Glutamatergic neuron (in vitro differentiated cells): ENCODE data around the gene TLR5. TPM values are rescaled to one million over a fixed set of nuclear protein-coding genes. Genes with fewer than 3 reads are reported as not detected.

ENCODE experiments used
- DNase-seq: peaks from one replicate; pipeline ENCODE4 v3.0.0; 2022
- H3K27ac Mint-ChIP-seq: one replicate; pipeline ENCODE4 v1.8.0; 2020; ENCODE audit warnings: mild to moderate bottlenecking, mixed read lengths, inconsistent platforms; ENCODE audit not compliant: unreplicated experiment
- H3K27me3 Mint-ChIP-seq: one replicate; pipeline ENCODE4 v1.8.0; 2020; ENCODE audit warnings: mild to moderate bottlenecking, moderate library complexity, mixed read lengths, inconsistent platforms; ENCODE audit not compliant: unreplicated experiment
- H3K36me3 Mint-ChIP-seq: one replicate; pipeline ENCODE4 v1.8.0; 2020; ENCODE audit warnings: mild to moderate bottlenecking, mixed read lengths, inconsistent platforms; ENCODE audit not compliant: unreplicated experiment
- H3K4me1 Mint-ChIP-seq: one replicate; pipeline ENCODE4 v1.8.0; 2020; ENCODE audit warnings: mild to moderate bottlenecking, low read depth, mixed read lengths, inconsistent platforms; ENCODE audit not compliant: unreplicated experiment
- H3K4me3 Mint-ChIP-seq: one replicate; pipeline ENCODE4 v1.8.0; 2020; ENCODE audit warnings: mild to moderate bottlenecking, mixed read lengths, inconsistent platforms; ENCODE audit not compliant: unreplicated experiment
- H3K9me3 Mint-ChIP-seq: one replicate; pipeline ENCODE4 v1.8.0; 2020; ENCODE audit warnings: mild to moderate bottlenecking, moderate library complexity, mixed read lengths, inconsistent platforms; ENCODE audit not compliant: unreplicated experiment
- CTCF ChIP-seq: fragments of 200-600 bp; sonication (generic); IDR thresholded peaks from one replicate; pipeline ENCODE4 v1.5.0; 2021; ENCODE audit not compliant: partially characterized antibody, unreplicated experiment
- total RNA-seq: library from RNA; stranded (reverse); fragmentation: NEBNext Ultra II Directional; extraction: Animal tissue kit (Norgen Biotek cat#: 25700); gene quantifications from one replicate; pipeline ENCODE4 v1.2.1, GENCODE V29; 2021; ENCODE audit not compliant: unreplicated experiment

The TLR5 gene
- total RNA-seq, 1 donor from 2014 or later: not detected

- H3K27ac Mint-ChIP-seq: no peak overlapping the region
- no peaks in the 10 kb centered on the region for H3K4me1 Mint-ChIP-seq
- H3K27me3 Mint-ChIP-seq: peaks cover 2% of the 10 kb centered on the region
- H3K9me3 Mint-ChIP-seq: peaks cover 1% of the 10 kb centered on the region
- DNase-seq: no peak
- no peak overlapping the region for H3K4me3 Mint-ChIP-seq
- H3K36me3 Mint-ChIP-seq: no peaks in the 10 kb centered on the region
- TF ChIP-seq CTCF: no peak
Observed at GRCh38 chr1:223066415-223066814, 76.6 kb downstream of the TLR5 start.

DNA sequence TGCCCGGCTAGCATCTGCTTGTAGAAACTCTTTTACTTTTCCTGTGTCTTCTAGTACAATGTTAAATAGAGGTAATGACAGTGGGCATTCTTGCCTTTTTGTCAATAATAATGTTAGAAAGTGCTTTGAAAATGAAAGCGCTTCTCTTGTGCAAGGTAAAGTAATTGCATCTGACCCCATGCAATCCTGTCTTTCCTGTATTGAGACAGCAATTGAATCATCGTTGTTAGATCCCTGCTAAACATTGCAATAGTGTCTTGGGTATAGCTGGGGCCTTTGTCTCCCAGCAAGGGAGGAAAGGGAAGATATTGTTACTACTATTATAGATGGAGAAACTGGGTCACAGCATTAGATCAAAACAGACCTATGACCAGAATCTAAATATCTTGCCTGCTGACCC, 80.9 kb downstream of the TLR5 start:
- TF ChIP-seq CTCF: no peak
- peaks cover 2% of the 10 kb centered on the region for H3K27me3 Mint-ChIP-seq
- H3K27ac Mint-ChIP-seq: no peak overlapping the region
- no peak overlapping the region for H3K4me3 Mint-ChIP-seq
- DNase-seq: no peak
- peaks cover 1% of the 10 kb centered on the region for H3K9me3 Mint-ChIP-seq
- H3K36me3 Mint-ChIP-seq: no peaks in the 10 kb centered on the region
- no peaks in the 10 kb centered on the region for H3K4me1 Mint-ChIP-seq

DNA sequence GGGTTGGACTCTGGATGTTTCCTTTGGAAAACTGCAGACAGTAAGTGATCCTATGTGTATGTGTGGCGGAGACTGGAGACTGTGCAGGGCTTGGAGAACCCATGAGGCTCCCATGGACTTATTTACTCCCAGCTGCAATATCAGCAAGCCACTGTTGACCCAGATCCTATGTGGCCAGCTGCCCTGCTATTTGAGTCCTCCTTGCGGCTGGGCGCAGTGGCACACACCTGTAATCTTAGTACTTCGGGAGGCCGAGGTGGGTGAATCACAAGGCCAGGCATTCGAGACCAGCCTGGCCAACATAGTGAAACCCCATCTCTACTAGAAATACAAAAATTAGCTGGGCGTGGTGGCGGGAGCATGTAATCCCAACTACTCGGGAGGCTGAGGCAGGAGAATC, 83.5 kb downstream of the TLR5 start:
- Mint-ChIP-seq H3K9me3 (no peaks in the 10 kb centered on the region), H3K27ac (no peak overlapping the region), H3K4me1 (no peaks in the 10 kb centered on the region), H3K36me3 (no peaks in the 10 kb centered on the region), H3K27me3 (no peaks in the 10 kb centered on the region), H3K4me3 (no peak overlapping the region)
- no peak for DNase-seq
- no peak for TF ChIP-seq CTCF

Other genes starting within 250 kb of the TLR5 start
- 0.47 TPM for gene SUSD4, start 220.9 kb upstream of the TLR5 start, total RNA-seq